NT2/D1 (cell line): ENCODE data around the gene SNAPC4.
"Not testable (repeated sequence)": the region's sequence is repeated elsewhere in the genome, so short reads cannot be mapped to it uniquely, and the experiment has no call there.

ENCODE experiments used
- DNase-seq: peaks from one replicate; pipeline ENCODE4 v3.0.0-alpha.2; 2011; ENCODE audit warnings: low read depth, low spot score
- H3K27me3 ChIP-seq: 2 replicates; pipeline ENCODE4 v1.6.0; 2011; ENCODE audit warnings: mild to moderate bottlenecking; ENCODE audit not compliant: insufficient read length, insufficient read depth
- H3K36me3 ChIP-seq: 2 replicates; pipeline ENCODE4 v1.6.1; 2011; ENCODE audit warnings: mild to moderate bottlenecking, low read length, mixed read lengths; ENCODE audit not compliant: insufficient read depth, insufficient read length
- H3K4me1 ChIP-seq: 2 replicates; pipeline ENCODE4 v1.5.1; 2011; ENCODE audit not compliant: insufficient read depth, insufficient read length
- H3K4me3 ChIP-seq: 2 replicates; pipeline ENCODE4 v1.5.1; 2011; ENCODE audit warnings: low read depth; ENCODE audit not compliant: insufficient read length
- H3K9ac ChIP-seq: 2 replicates; pipeline ENCODE4 v1.6.0; 2011; ENCODE audit warnings: low read depth; ENCODE audit not compliant: insufficient read length
- H3K9me3 ChIP-seq: 2 replicates; pipeline ENCODE4 v1.5.1; 2011; ENCODE audit warnings: mild to moderate bottlenecking, low read length; ENCODE audit not compliant: insufficient read depth
- SUZ12 ChIP-seq: IDR thresholded peaks from 2 replicates; pipeline ENCODE4 v1.6.1; 2011; ENCODE audit not compliant: insufficient read length, insufficient read depth; ENCODE audit errors: extremely low read depth
- YY1 ChIP-seq: IDR thresholded peaks from 2 replicates; pipeline ENCODE4 v1.6.1; 2011; ENCODE audit not compliant: insufficient read length, insufficient read depth
- ZNF274 ChIP-seq: IDR thresholded peaks from 2 replicates; pipeline ENCODE4 v1.6.1; 2011; ENCODE audit warnings: mild to moderate bottlenecking, low read depth, low read length

SNAPC4 gene

DNA sequence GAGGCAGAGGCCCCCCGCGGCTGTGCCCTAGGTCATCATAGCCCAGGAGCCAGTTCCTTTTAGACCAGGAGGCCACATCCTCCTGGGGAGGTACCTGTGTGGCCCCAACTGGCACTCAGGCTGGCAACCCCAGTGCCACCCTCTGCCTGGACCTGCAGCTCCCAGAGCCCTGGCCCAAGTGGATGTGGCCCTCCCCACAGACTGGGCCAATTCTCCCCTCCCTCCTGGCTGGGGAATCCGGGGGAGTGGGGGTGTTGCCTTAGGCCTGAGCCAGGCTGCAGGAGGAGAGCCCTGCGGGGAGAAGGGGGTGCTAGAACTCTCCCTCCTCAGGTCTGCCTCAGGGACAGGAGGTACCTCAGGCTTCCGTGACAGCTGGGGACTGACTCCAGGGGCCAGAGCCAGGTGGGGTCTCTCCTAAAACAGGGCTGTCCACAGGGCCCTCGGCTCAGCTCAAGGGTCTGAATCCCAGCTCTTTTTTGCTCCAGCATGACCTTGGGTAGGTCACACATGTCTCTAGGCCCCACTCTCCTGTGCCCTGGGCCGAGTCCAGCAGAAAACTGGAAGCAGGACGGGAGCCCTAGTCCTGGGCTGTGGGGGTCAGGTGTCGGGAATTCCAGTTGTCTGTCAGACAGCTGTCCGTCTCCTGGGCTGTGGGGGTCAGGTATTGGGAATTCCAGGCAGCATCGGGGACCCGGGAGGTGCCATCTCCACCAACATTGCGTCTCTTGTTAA is 46.0 kb downstream of the SNAPC4 start:
- H3K4me1 ChIP-seq, result peaks cover 13% of the 10 kb centered on the region
- DNase-seq, result no peak

DNA sequence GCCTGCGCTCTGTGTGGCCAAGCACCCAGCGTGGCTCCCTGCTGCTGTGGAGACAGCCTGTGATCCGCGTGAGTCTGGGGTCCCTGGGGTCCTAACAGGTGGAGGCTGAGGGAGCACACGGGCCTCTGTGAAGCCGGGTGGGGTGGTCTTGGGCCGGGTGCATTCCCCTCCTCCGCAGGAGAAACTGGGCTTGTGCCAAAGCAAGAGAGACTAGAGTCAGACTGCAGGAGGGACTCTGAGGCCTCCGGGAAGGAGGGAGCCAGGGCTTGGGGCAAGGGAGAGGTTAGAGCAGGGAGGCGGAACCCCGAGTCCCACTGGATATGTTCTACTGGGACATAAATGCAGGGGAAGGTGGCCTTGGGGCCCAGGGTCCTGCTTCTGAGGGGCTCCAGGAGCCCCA is 46.9 kb downstream of the SNAPC4 start:
- Histone ChIP-seq H3K4me3 (no peak overlapping the region), H3K9me3 (no peaks in the 10 kb centered on the region; the same call in 1 of the 2 replicates), H3K27me3 (no peaks in the 10 kb centered on the region), H3K36me3 (peaks cover 39% of the 10 kb centered on the region), H3K9ac (no peak overlapping the region), H3K4me1 (peaks cover 14% of the 10 kb centered on the region)
- TF ChIP-seq SUZ12, result no peak
- TF ChIP-seq ZNF274, result no peak
- TF ChIP-seq YY1, result no peak
- DNase-seq, result no peak

More for the DNA sequence above, 46.0 kb downstream of the SNAPC4 start:
- no peaks in the 10 kb centered on the region; the same call in 1 of the 2 replicates for H3K9me3 ChIP-seq
- H3K27me3 ChIP-seq, result no peaks in the 10 kb centered on the region
- TF ChIP-seq ZNF274, result no peak
- no peak for TF ChIP-seq YY1
- TF ChIP-seq SUZ12, result no peak
- peaks cover 43% of the 10 kb centered on the region for H3K36me3 ChIP-seq
- no peak overlapping the region for H3K4me3 ChIP-seq
- H3K9ac ChIP-seq, result no peak overlapping the region

DNA sequence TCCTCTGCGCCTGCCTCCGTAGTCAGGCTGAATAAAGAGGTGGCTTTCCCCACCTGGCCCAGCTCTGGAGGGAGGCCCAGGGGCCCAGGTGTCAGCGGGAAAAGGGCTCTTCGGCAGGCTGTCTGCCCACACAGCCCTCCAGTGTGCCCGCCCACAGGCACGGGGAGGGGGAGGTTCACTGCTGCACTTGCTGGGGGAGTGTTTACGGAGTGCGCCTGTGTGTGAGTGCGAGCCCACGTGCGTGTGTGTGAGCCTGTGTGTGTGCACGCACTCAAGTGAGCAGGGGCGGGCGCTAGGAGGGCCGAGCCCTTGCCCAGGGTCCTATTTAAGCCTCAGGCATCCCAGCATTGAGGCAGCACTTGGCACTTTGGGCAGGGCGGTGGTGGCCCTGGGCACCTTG is 47.3 kb downstream of the SNAPC4 start:
- H3K27me3 ChIP-seq, result no peaks in the 10 kb centered on the region
- H3K36me3 ChIP-seq, result peaks cover 34% of the 10 kb centered on the region
- H3K9ac ChIP-seq, result peak overlapping the region; percentile 42
- peaks cover 18% of the 10 kb centered on the region for H3K4me1 ChIP-seq
- H3K9me3 ChIP-seq, result no peaks in the 10 kb centered on the region; the same call in 1 of the 2 replicates
- H3K4me3 ChIP-seq, result no peak overlapping the region
- no peak for DNase-seq
- TF ChIP-seq ZNF274, result no peak
- TF ChIP-seq SUZ12, result no peak
- TF ChIP-seq YY1, result no peak

DNA sequence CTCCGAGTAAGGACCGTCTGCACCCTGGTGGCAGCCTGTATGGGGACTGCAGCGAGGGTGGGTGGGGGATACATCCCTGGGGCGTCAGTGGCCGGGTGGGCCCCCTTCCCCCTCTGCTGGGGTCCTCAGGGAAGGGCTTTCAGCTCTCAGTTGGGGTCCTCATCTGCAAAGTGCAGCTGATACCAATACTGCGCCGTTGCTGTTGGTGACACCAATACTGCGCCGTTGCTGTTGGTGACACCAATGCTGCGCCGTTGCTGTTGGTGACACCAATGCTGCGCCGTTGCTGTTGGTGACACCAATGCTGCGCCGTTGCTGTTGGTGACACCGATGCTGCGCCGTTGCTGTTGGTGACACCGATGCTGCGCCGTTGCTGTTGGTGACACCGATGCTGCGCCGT is 48.1 kb downstream of the SNAPC4 start:
- Histone ChIP-seq H3K36me3 (peaks cover 26% of the 10 kb centered on the region), H3K4me1 (peaks cover 19% of the 10 kb centered on the region)
- not testable (repeated sequence) for DNase-seq, H3K9ac ChIP-seq, H3K27me3 ChIP-seq, H3K4me3 ChIP-seq, H3K9me3 ChIP-seq

DNA sequence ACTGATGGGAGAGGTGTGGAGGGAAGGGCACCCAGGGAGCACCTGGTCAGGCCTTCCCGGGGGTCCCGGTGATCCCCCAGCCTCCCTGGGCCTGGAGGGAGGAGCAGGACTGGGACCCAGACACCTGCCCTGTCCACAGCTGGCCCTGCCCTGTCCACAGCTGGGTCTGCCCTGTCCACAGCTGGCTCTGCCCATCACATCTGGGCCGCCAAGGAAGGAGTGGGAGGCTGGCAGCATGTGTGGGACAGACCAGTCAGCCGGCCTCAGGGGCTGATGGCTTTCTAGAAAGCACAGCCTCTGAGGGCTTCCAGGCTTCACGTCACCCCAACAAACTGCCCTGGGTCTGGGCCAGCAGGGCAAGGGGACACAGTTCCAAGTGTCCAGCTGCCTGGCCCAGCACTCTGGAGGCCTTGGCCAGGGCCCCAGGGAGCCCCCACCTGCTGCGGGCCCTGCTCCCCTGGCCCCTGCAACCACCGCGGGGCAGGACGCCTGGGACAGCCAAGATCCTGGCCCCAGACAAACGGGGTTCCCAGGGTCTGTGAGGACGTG is 48.6 kb downstream of the SNAPC4 start:
- no peak for DNase-seq
- Histone ChIP-seq H3K4me1 (peaks cover 24% of the 10 kb centered on the region), H3K9me3 (no peaks in the 10 kb centered on the region; the same call in 1 of the 2 replicates), H3K27me3 (no peaks in the 10 kb centered on the region), H3K36me3 (peaks cover 21% of the 10 kb centered on the region), H3K9ac (no peak overlapping the region), H3K4me3 (no peak overlapping the region)
- no peak for TF ChIP-seq ZNF274
- TF ChIP-seq SUZ12, result no peak
- TF ChIP-seq YY1, result no peak
